Liver (tissue), 3 donors: ENCODE measurements around the gene HOXA1.

Experiments used
- ATF3 ChIP-seq: IDR thresholded peaks from 2 replicates; pipeline ENCODE4 v1.6.1; 2016; ENCODE audit warnings: antibody characterized with exemption
- CTCF ChIP-seq: fragments of 150-350 bp; IDR thresholded peaks from 2 replicates; pipeline ENCODE4 v1.5.1; 2017; ENCODE audit warnings: improper control_type of control experiment, low read depth, low read length; ENCODE audit not compliant: missing input control
- NR2F2 ChIP-seq: IDR thresholded peaks from 2 replicates; pipeline ENCODE4 v1.6.1; 2016; ENCODE audit warnings: antibody characterized with exemption
- RAD21 ChIP-seq, 2 donors: IDR thresholded peaks; 2 replicates each; pipeline ENCODE4 v1.6.1; 2016; ENCODE audit warnings: antibody characterized with exemption in 2 of 2, mild to moderate bottlenecking in 2 of 2
- TAF1 ChIP-seq: conservative IDR thresholded peaks from 2 replicates; pipeline ENCODE4 v1.6.1; 2016; ENCODE audit warnings: antibody characterized with exemption, mild to moderate bottlenecking
- YY1 ChIP-seq: IDR thresholded peaks from 2 replicates; pipeline ENCODE4 v1.6.1; 2016; ENCODE audit warnings: antibody characterized with exemption, mild to moderate bottlenecking
- ZBTB33 ChIP-seq: IDR thresholded peaks from 2 replicates; pipeline ENCODE4 v1.6.1; 2016; ENCODE audit warnings: antibody characterized with exemption
- TF ChIP-seq, protein P1 (sequence below): IDR thresholded peaks from 2 replicates; pipeline ENCODE4 v1.6.1; 2016; ENCODE audit warnings: antibody characterized with exemption
- TF ChIP-seq, protein P2 (sequence below): IDR thresholded peaks from 2 replicates; pipeline ENCODE4 v1.6.1; 2016; ENCODE audit warnings: antibody characterized with exemption, mild to moderate bottlenecking
- donor health status: healthy.
- donor health status: healthy.

DNA sequence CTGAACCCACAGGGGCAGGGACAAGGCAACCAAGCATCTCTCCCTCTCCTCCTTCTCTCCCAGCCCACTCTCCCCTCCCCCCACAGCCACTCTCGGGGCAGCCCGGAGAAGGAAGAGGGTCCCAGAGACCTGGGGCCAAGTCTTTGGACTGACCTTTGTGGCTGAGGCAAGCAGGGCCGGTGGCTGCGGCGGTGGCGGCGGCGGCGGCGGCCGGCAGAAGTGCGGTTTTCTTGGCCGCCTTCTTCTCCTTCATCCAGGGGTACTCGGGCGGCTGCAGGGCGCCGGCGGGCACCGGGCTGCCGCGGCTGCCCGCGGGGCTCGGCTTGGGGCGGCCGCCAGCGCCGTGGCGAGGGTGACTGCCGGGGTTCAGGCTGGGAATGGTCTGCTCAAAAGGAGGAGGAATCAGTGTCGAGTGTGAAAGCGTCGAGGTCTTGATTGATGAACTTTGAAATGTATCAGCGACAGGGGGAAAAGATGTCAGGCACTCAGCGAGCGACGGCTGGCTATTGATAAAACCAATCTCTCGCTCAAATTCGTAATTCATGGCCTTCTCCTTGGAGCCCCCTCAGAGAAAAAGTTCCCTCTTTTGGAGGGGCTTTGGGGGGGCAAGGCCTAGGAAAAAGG, 6.3 kb upstream of the HOXA1 start:
- no peak for TF ChIP-seq YY1
- no peak for TF ChIP-seq ATF3
- TF ChIP-seq CTCF, result no peak
- TF ChIP-seq, protein P1, sequence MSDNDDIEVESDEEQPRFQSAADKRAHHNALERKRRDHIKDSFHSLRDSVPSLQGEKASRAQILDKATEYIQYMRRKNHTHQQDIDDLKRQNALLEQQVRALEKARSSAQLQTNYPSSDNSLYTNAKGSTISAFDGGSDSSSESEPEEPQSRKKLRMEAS, result no peak
- TF ChIP-seq TAF1, result no peak
- no peak for TF ChIP-seq RAD21 (IDR thresholded peaks at IDR 0.05)
- no peak for TF ChIP-seq NR2F2
- no peak for TF ChIP-seq ZBTB33
- TF ChIP-seq, protein P2, sequence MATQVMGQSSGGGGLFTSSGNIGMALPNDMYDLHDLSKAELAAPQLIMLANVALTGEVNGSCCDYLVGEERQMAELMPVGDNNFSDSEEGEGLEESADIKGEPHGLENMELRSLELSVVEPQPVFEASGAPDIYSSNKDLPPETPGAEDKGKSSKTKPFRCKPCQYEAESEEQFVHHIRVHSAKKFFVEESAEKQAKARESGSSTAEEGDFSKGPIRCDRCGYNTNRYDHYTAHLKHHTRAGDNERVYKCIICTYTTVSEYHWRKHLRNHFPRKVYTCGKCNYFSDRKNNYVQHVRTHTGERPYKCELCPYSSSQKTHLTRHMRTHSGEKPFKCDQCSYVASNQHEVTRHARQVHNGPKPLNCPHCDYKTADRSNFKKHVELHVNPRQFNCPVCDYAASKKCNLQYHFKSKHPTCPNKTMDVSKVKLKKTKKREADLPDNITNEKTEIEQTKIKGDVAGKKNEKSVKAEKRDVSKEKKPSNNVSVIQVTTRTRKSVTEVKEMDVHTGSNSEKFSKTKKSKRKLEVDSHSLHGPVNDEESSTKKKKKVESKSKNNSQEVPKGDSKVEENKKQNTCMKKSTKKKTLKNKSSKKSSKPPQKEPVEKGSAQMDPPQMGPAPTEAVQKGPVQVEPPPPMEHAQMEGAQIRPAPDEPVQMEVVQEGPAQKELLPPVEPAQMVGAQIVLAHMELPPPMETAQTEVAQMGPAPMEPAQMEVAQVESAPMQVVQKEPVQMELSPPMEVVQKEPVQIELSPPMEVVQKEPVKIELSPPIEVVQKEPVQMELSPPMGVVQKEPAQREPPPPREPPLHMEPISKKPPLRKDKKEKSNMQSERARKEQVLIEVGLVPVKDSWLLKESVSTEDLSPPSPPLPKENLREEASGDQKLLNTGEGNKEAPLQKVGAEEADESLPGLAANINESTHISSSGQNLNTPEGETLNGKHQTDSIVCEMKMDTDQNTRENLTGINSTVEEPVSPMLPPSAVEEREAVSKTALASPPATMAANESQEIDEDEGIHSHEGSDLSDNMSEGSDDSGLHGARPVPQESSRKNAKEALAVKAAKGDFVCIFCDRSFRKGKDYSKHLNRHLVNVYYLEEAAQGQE, result no peak
